HepG2 (cell line): Measurements from ENCODE around the gene CES3. TPM values are rescaled to one million over a fixed set of nuclear protein-coding genes. Genes with fewer than 3 reads are reported as not detected.

ENCODE experiments used
- ATF3 ChIP-seq: sonication (generic); formaldehyde crosslinking; IDR thresholded peaks from 2 replicates; pipeline ENCODE4 v1.4.0; 2020; ENCODE audit warnings: missing genetic modification reagents
- ATF6 ChIP-seq: sonication (generic); formaldehyde crosslinking; conservative IDR thresholded peaks from 2 replicates; pipeline ENCODE4 v1.4.0; 2020; ENCODE audit warnings: missing genetic modification reagents
- CEBPB ChIP-seq: IDR thresholded peaks from 2 replicates; pipeline ENCODE4 v1.6.1; 2011; ENCODE audit warnings: low read depth, low read length, improper control_type of control experiment, borderline replicate concordance
- GABPB1 ChIP-seq: IDR thresholded peaks from 2 replicates; pipeline ENCODE4 v1.6.1; 2016; ENCODE audit warnings: mild to moderate bottlenecking, missing genetic modification reagents, moderate library complexity, missing compliant biosample characterization
- IRF9 ChIP-seq: sonication (generic); formaldehyde crosslinking; IDR thresholded peaks from 2 replicates; pipeline ENCODE4 v1.8.0; 2022; ENCODE audit warnings: missing genetic modification reagents, mild to moderate bottlenecking, borderline replicate concordance
- KDM2A ChIP-seq: sonication (generic); formaldehyde crosslinking; IDR thresholded peaks from 2 replicates; pipeline ENCODE4 v1.4.0; 2020; ENCODE audit warnings: low read depth, missing genetic modification reagents, borderline replicate concordance
- RAD21 ChIP-seq: fragments of 450-650 bp; formaldehyde crosslinking; IDR thresholded peaks from 2 replicates; pipeline ENCODE4 v1.5.0; 2020; ENCODE audit warnings: mild to moderate bottlenecking
- UBTF ChIP-seq: sonication (generic); formaldehyde crosslinking; IDR thresholded peaks from 2 replicates; pipeline ENCODE4 v1.4.0; 2020; ENCODE audit warnings: mild to moderate bottlenecking, missing genetic modification reagents
- ZFX ChIP-seq: sonication (generic); formaldehyde crosslinking; IDR thresholded peaks from 2 replicates; pipeline ENCODE4 v1.4.0; 2020; ENCODE audit warnings: mild to moderate bottlenecking, low read depth, missing genetic modification reagents, moderate library complexity
- ZGPAT ChIP-seq: IDR thresholded peaks from 2 replicates; pipeline ENCODE4 v1.6.1; 2016; ENCODE audit warnings: mild to moderate bottlenecking
- ZNF280D ChIP-seq: sonication (generic); formaldehyde crosslinking; IDR thresholded peaks from 2 replicates; pipeline ENCODE4 v1.5.1; 2020; ENCODE audit warnings: mild to moderate bottlenecking, missing genetic modification reagents
- ZNF547 ChIP-seq: sonication (generic); formaldehyde crosslinking; IDR thresholded peaks from 2 replicates; pipeline ENCODE4 v1.5.1; 2020; ENCODE audit warnings: mild to moderate bottlenecking, missing genetic modification reagents
- ZNF564 ChIP-seq: sonication (generic); formaldehyde crosslinking; IDR thresholded peaks from 2 replicates; pipeline ENCODE4 v1.8.1; 2023; ENCODE audit warnings: mild to moderate bottlenecking, missing genetic modification reagents
- ZNF672 ChIP-seq: sonication (generic); formaldehyde crosslinking; IDR thresholded peaks from 2 replicates; pipeline ENCODE4 v1.8.1; 2022; ENCODE audit warnings: missing genetic modification reagents
- ZNF713 ChIP-seq: sonication (generic); formaldehyde crosslinking; IDR thresholded peaks from 2 replicates; pipeline ENCODE4 v1.4.0; 2020; ENCODE audit warnings: mild to moderate bottlenecking, missing genetic modification reagents
- ZNF782 ChIP-seq: sonication (generic); formaldehyde crosslinking; IDR thresholded peaks from 2 replicates; pipeline ENCODE4 v1.4.0; 2020; ENCODE audit warnings: missing genetic modification reagents, mild to moderate bottlenecking, borderline replicate concordance
- polyA plus RNA-seq, 8 experiments: library from polyadenylated mRNA; depleted of rRNA in 3 of 8; stranded (reverse) in 7 of 8; unstranded in 1 of 8; fragments of >200 nt; fragmentation: Illumina TruSeq in 4 of 8; extraction: Trizol in 4 of 8; gene quantifications; 2 replicates each; pipeline versions ENCODE4 v1.2.1 to v1.2.3, GENCODE V29; 2011 to 2016; ENCODE audit warnings: low read depth in 4 of 8, missing spikeins in 1 of 8, mixed read lengths in 1 of 8; ENCODE audit not compliant: insufficient read depth in 1 of 8
- total RNA-seq, 5 experiments: library from RNA; depleted of rRNA; stranded (reverse); fragments of >200 nt; fragmentation: Illumina TruSeq; extraction: Trizol; gene quantifications; 2 replicates each; pipeline ENCODE4 v1.2.3, GENCODE V29; 2016; ENCODE audit warnings: low read depth in 1 of 5

The CES3 gene
- total and polyA plus RNA-seq, 2 of the 13 experiments (the other 11 are each of a cell fraction or from before 2014, with no cell fraction given): 6.6 to 17.4 TPM

GRCh38 chr16:67013823-67014633 lies 53.0 kb downstream of the CES3 start (continued):
- TF ChIP-seq ZNF280D (CRISPR knock-in tag) (0 out of 2 replicates have a peak, but pooled peaks have one; percentile 20), ZFX (CRISPR knock-in tag) (peak; percentile 78), ZNF564 (CRISPR knock-in tag) (0 out of 2 replicates have a peak, but pooled peaks have one; percentile 54), ZNF713 (0 out of 2 replicates have a peak, but pooled peaks have one; percentile 31), KDM2A (CRISPR knock-in tag) (peak; percentile 32; the same call in 1 of the 2 replicates), IRF9 (CRISPR knock-in tag) (no peak; the same call in 1 of the 2 replicates), GABPB1 (CRISPR knock-in tag) (peak; percentile 59; the same call in 1 of the 2 replicates), ZNF547 (CRISPR knock-in tag) (peak; percentile 85; the same call in 1 of the 2 replicates), ATF3 (CRISPR knock-in tag) (0 out of 2 replicates have a peak, but pooled peaks have one; percentile 3), CEBPB (no peak), ZGPAT (CRISPR knock-in tag) (peak; percentile 41; the same call in 1 of the 2 replicates), RAD21 (CRISPR knock-in tag) (peak; percentile 78), ZNF782 (CRISPR knock-in tag) (0 out of 2 replicates have a peak, but pooled peaks have one; percentile 54), ZNF672 (CRISPR knock-in tag) (peak; percentile 47; the same call in 1 of the 2 replicates), UBTF (CRISPR knock-in tag) (peak; percentile 95; the same call in 1 of the 2 replicates), ATF6 (CRISPR knock-in tag) (no peak)
